Measurements from ENCODE around the gene TM6SF1.
"Not testable (repeated sequence)": the region's sequence is repeated elsewhere in the genome, so short reads cannot be mapped to it uniquely, and the experiment has no call there.

TM6SF1 gene

DNA sequence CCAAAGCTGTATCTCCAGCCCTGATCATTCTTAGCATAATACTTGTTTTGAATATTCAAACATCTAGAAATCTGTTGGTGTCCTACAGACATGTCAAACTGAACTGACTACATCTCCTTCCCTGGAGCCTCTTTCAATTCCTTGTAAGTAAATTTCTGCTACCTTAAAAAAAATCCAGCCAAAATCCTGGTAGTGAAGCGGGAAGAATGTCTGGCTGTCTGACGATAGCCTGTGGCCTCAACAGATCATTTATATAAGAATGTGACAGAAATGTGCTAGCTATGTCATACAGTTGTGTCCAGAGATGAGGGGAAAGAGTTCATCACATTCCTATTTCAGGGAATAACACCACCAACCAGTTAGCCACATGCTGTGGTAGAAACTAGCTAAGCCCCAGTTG is 18.6 kb upstream of the TM6SF1 start:
- H3K4me3 ChIP-seq (ENCODE audit: low read depth, low read length), result no peak overlapping the region
- in situ Hi-C loops (cut with HindIII; ENCODE audit: low sequenced_read_pairs), result no loop called here
- TF ChIP-seq, protein P1, sequence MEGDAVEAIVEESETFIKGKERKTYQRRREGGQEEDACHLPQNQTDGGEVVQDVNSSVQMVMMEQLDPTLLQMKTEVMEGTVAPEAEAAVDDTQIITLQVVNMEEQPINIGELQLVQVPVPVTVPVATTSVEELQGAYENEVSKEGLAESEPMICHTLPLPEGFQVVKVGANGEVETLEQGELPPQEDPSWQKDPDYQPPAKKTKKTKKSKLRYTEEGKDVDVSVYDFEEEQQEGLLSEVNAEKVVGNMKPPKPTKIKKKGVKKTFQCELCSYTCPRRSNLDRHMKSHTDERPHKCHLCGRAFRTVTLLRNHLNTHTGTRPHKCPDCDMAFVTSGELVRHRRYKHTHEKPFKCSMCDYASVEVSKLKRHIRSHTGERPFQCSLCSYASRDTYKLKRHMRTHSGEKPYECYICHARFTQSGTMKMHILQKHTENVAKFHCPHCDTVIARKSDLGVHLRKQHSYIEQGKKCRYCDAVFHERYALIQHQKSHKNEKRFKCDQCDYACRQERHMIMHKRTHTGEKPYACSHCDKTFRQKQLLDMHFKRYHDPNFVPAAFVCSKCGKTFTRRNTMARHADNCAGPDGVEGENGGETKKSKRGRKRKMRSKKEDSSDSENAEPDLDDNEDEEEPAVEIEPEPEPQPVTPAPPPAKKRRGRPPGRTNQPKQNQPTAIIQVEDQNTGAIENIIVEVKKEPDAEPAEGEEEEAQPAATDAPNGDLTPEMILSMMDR (IDR thresholded peaks at IDR 0.05; ENCODE audit: low read depth, low read length), result no peak
- DNase-seq (ENCODE audit: low read depth, low spot score), result no peak

DNA sequence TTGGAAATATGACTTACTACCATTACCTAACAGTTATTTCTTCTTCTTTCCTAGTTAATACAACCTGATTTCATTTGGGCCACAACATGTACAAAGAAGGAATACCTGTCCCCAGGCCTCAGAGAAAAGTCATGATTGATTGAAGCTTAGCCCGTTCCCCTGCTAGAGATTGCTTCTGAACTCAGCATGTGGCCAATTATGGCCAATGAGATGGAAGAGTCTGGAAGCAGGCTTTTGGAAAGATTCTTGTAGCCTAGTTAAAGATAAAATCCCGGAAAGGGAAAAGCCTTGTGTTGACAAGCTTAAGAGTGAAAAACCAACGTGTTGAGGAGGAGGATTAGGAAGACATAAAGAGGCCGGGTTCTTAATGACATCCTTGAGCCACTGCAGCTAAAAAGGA is 17.0 kb upstream of the TM6SF1 start:
- no peak for DNase-seq (ENCODE audit: low read depth, low spot score)
- TF ChIP-seq, protein P1 (IDR thresholded peaks at IDR 0.05; ENCODE audit: low read depth, low read length), result no peak
- no peak overlapping the region for H3K4me3 ChIP-seq (ENCODE audit: low read depth, low read length)
- in situ Hi-C loops (cut with HindIII; ENCODE audit: low sequenced_read_pairs), result no loop called here

DNA sequence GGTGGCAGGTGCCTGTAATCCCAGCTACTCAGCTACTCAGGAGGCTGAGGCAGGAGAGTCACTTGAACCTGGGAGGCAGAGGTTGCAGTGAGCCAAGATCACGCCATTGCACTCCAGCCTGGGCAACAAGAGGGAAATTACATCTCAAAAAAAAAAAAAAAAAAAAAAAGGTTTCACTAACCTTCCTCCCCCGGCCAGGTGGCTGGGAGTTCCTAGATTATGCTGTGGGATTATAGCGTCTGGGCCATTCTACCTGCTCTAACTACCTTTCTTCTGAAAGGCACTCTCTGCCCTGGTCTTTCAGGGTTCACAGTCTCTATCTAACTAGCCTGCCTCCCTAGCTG is 15.5 kb upstream of the TM6SF1 start:
- in situ Hi-C loops (cut with HindIII; ENCODE audit: low sequenced_read_pairs); DNase-seq (ENCODE audit: low read depth, low spot score); H3K4me3 ChIP-seq (ENCODE audit: low read depth, low read length): not testable (repeated sequence)

DNA sequence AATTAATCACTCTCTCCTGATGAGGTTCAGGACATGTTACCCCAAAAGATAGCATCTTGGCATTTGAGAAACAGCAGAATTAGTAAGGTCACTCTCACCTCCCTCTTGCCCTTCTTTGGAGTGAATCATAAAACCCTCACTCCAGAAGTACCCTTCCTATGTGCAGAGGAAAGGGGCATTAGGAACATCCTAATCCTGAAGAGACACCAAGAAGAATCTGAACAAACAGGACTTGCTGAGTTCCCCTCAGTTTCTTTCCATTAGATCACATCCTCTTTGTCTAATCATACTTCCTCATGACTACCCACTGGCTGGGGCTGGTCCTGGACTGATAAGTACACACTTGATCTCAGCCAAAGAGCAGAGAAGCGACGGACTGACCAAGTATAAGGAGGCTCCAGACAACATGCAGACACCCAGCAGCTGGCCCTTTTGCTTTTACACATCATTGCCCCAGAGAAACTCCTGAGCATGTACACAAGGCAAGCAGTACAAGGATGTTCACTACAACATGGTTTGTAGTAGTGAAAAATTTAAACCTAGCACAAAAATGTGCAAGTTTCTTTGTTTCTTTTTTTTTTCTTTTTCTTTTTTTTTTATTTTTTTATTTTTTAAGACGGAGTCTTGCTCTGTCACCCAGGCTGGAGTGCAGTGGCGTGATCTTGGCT is 15.0 kb upstream of the TM6SF1 start:
- TF ChIP-seq, protein P1 (IDR thresholded peaks at IDR 0.05; ENCODE audit: low read depth, low read length), result no peak
- in situ Hi-C loops (cut with HindIII; ENCODE audit: low sequenced_read_pairs), result no loop called here
- H3K4me3 ChIP-seq (ENCODE audit: low read depth, low read length), result no peak overlapping the region
- no peak for DNase-seq (ENCODE audit: low read depth, low spot score)

DNA sequence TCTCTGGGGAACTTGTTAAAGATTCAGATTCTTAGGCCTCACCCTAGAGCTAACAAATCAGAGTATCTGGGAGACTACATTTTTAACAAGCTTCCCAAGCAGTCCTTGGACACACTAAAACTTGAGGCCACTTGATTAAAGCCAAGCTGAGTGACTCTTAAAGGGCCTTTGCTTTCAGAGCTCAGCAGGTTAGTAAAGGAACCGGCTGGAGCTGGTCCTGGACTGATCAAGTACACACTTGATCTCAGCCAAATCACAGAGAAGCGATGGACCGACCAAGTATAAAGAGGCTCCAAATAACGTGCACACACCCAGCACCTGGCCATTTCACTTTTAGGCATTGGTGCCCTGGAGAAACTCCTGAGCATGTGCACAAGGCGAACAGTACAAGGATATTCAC is 12.9 kb upstream of the TM6SF1 start:
- DNase-seq (ENCODE audit: low read depth, low spot score), result no peak
- TF ChIP-seq, protein P1 (IDR thresholded peaks at IDR 0.05; ENCODE audit: low read depth, low read length), result no peak
- no peak overlapping the region for H3K4me3 ChIP-seq (ENCODE audit: low read depth, low read length)
- in situ Hi-C loops (cut with HindIII; ENCODE audit: low sequenced_read_pairs), result no loop called here

DNA sequence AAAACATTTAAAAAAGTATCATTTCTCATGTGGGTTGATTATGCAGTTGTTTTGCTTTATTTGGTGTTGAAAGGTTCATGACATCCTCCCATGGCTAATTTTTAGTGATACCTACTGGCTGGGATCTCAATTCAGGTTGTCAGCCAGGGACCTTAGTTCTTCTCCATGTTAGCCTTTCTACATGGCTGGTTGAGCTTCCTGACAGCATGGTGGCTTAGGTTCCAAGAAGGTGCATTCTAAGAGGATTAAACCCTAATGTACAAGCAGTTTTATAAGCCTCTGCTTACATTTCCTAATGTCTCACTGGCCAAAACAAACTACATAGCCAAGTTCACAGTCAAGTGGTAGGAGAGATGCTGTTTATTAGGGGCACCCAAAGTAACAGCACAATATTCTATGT is 9.4 kb upstream of the TM6SF1 start:
- no peak for DNase-seq (ENCODE audit: low read depth, low spot score)
- no peak overlapping the region for H3K4me3 ChIP-seq (ENCODE audit: low read depth, low read length)
- in situ Hi-C loops (cut with HindIII; ENCODE audit: low sequenced_read_pairs), result no loop called here
- TF ChIP-seq, protein P1 (IDR thresholded peaks at IDR 0.05; ENCODE audit: low read depth, low read length), result no peak

DNA sequence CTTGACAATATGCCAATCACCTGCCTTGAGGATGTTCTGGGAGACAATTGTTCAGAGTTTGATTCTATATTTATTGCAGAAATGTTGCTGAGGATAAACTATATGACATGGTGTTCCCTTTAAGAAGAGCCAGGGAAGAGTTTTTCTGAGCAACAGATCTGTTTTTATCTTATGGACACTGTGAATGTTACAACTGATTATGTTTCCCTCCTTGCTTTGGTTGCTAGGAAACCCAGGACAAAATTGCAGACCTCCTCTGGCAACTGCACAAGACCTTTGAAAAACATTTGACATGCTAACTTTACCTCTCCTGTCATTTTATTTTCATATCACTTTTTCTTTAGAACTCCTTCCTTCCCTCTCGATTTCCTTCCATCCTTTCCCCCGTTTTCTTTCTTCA is 8.2 kb upstream of the TM6SF1 start:
- in situ Hi-C loops (cut with HindIII; ENCODE audit: low sequenced_read_pairs), result no loop called here
- no peak overlapping the region for H3K4me3 ChIP-seq (ENCODE audit: low read depth, low read length)
- TF ChIP-seq, protein P1 (IDR thresholded peaks at IDR 0.05; ENCODE audit: low read depth, low read length), result no peak
- DNase-seq (ENCODE audit: low read depth, low spot score), result no peak

All from astrocyte of the spinal cord (primary cell).